B cell (primary cell): Measurements from ENCODE around the gene DDR1. TPM values are rescaled to one million over a fixed set of nuclear protein-coding genes. Genes with fewer than 3 reads are reported as not detected.

Source experiments
- ATAC-seq: fragments of 200-7000 bp; cut with Tn5 transposase; one replicate; pipeline ENCODE4 v1.10.0; 2021; ENCODE audit warnings: low read depth, mild to moderate bottlenecking, moderate number of reproducible peaks, moderate library complexity
- CTCF ChIA-PET: fragments of 350-600 bp; sonication (Branson Sonifier 250); formaldehyde crosslinking; loops from one replicate; lab custom pipeline; 2021; ENCODE audit warnings: antibody characterized with exemption, inconsistent platforms; lab: Charles Lee
- POLR2A ChIA-PET: fragments of 350-600 bp; sonication (Branson Sonifier 250); formaldehyde crosslinking; loops from one replicate; lab custom pipeline; 2021; ENCODE audit warnings: antibody characterized with exemption; lab: Charles Lee
- DNase-seq: peaks from one replicate; pipeline ENCODE4 v3.0.0; 2013
- H2AFZ ChIP-seq: 2 replicates; pipeline ENCODE4 v1.6.1; 2012; ENCODE audit warnings: mild to moderate bottlenecking, low read depth, low read length; ENCODE audit not compliant: insufficient read depth, poor library complexity, severe bottlenecking
- H3K27ac ChIP-seq, 2 donors: 1 replicate in 1 of 2; 2 replicates in 1 of 2; pipeline ENCODE4 v1.5.1; 2012 to 2013; ENCODE audit warnings: low read length in 2 of 2, mild to moderate bottlenecking in 2 of 2, moderate library complexity in 1 of 2
- H3K27me3 ChIP-seq, 4 experiments: fragments of 200-600 bp in 1 of 4; sonication (generic) in 1 of 4; replicated peaks in 1 of 4; 1 replicate in 2 of 4; 2 replicates in 2 of 4; pipeline versions ENCODE4 v1.6.1 to v1.7.0; 2013 to 2016; ENCODE audit warnings: low read length in 3 of 4, mild to moderate bottlenecking in 2 of 4, mixed read lengths in 1 of 4, moderate library complexity in 1 of 4; ENCODE audit not compliant: insufficient read depth in 4 of 4, control insufficient read depth in 3 of 4; ENCODE audit errors: control extremely low read depth in 1 of 4
- H3K36me3 ChIP-seq, 2 experiments: replicated peaks in 1 of 2; 1 replicate in 1 of 2; 2 replicates in 1 of 2; pipeline versions ENCODE4 v1.6.1 to v1.7.1; 2013; ENCODE audit warnings: low read length in 1 of 2; ENCODE audit not compliant: insufficient read depth in 2 of 2, control insufficient read depth in 1 of 2; ENCODE audit errors: control extremely low read depth in 1 of 2, extremely low read depth in 1 of 2
- H3K4me1 ChIP-seq, 2 donors: fragments of 200-600 bp in 1 of 2; sonication (generic) in 1 of 2; 1 replicate in 1 of 2; 2 replicates in 1 of 2; pipeline versions ENCODE4 v1.5.1 to v1.6.1; 2013 to 2017; ENCODE audit warnings: low read length in 2 of 2; ENCODE audit not compliant: control insufficient read depth in 2 of 2, insufficient read depth in 2 of 2
- H3K4me2 ChIP-seq: replicated peaks from 2 replicates; pipeline ENCODE3; 2012; ENCODE audit warnings: mild to moderate bottlenecking, low read depth, low read length; ENCODE audit not compliant: poor library complexity, severe bottlenecking
- H3K4me3 ChIP-seq, 5 experiments: fragments of 200-600 bp in 1 of 5; sonication (generic) in 1 of 5; 1 replicate in 3 of 5; 2 replicates in 2 of 5; pipeline versions ENCODE4 v1.5.1 to v1.7.0; 2011 to 2016; ENCODE audit warnings: low read length in 4 of 5, mild to moderate bottlenecking in 4 of 5, low read depth in 2 of 5, control low read depth in 1 of 5, moderate library complexity in 1 of 5; ENCODE audit not compliant: insufficient read depth in 1 of 5; ENCODE audit errors: control extremely low read depth in 1 of 5, extremely low read depth in 1 of 5
- H3K79me2 ChIP-seq: fragments of 200-600 bp; sonication (generic); one replicate; pipeline ENCODE4 v1.6.0; 2016; ENCODE audit warnings: low read length; ENCODE audit not compliant: control insufficient read depth, insufficient read depth
- H3K9ac ChIP-seq: fragments of 200-600 bp; sonication (generic); 2 replicates; pipeline ENCODE4 v1.6.1; 2017; ENCODE audit warnings: mild to moderate bottlenecking, low read length, moderate library complexity
- H3K9me3 ChIP-seq, 3 donors: one replicate each; pipeline versions ENCODE4 v1.6.1 to v1.7.1; 2013; ENCODE audit warnings: low read length in 2 of 3; ENCODE audit not compliant: control insufficient read depth in 2 of 3, insufficient read depth in 1 of 3; ENCODE audit errors: control extremely low read depth in 1 of 3
- H4K20me1 ChIP-seq: 2 replicates; pipeline ENCODE4 v1.6.0; 2012; ENCODE audit warnings: mild to moderate bottlenecking, low read length; ENCODE audit not compliant: insufficient read depth, control insufficient read depth, poor library complexity, severe bottlenecking
- H3K27ac Mint-ChIP-seq: one replicate; pipeline ENCODE4 v1.8.0; 2021; ENCODE audit warnings: mixed read lengths
- H3K27me3 Mint-ChIP-seq: one replicate; pipeline ENCODE4 v1.8.0; 2021; ENCODE audit warnings: mixed read lengths
- H3K4me1 Mint-ChIP-seq: one replicate; pipeline ENCODE4 v1.8.0; 2021; ENCODE audit warnings: mixed read lengths
- H3K4me3 Mint-ChIP-seq: one replicate; pipeline ENCODE4 v1.8.0; 2021; ENCODE audit warnings: mixed read lengths
- H3K9me3 Mint-ChIP-seq: one replicate; pipeline ENCODE4 v1.8.0; 2022; ENCODE audit warnings: mixed read lengths; ENCODE audit not compliant: insufficient read depth
- EZH2 ChIP-seq: IDR thresholded peaks from 2 replicates; pipeline ENCODE4 v1.6.1; 2012; ENCODE audit warnings: borderline replicate concordance, low read depth, mild to moderate bottlenecking, moderate library complexity, low read length; ENCODE audit not compliant: insufficient read depth, poor library complexity, severe bottlenecking
- WGBS: methylation state at CpG from one replicate; pipeline ENCODE4 v1.1.5; 2013; ENCODE audit warnings: missing lambda C conversion rate; ENCODE audit not compliant: insufficient coverage; 5-methylcytosine and 5-hydroxymethylcytosine counted together
- intact Hi-C: fragments of 100-400 bp; cut with micrococcal nuclease; formaldehyde crosslinking; loops from one replicate; pipeline ENCODE4 v1.10.0; 2022
- polyA plus RNA-seq: library from polyadenylated mRNA; depleted of rRNA; stranded (reverse); fragments of >200 nt; gene quantifications from 2 replicates; pipeline ENCODE4 v1.2.3, GENCODE V29; 2012
- total RNA-seq, 2 donors: library from RNA; stranded (reverse); fragments of 120-200 nt in 1 of 2; gene quantifications; 1 replicate in 1 of 2; 2 replicates in 1 of 2; pipeline versions ENCODE4 v1.2.3 to v1.2.4, GENCODE V29; 2013 to 2022
- TF ChIP-seq, protein P1 (sequence below): fragments of 200-600 bp; IDR thresholded peaks from one replicate; pipeline ENCODE4 v1.8.0; 2022; ENCODE audit warnings: antibody characterized with exemption, mild to moderate bottlenecking

DDR1 gene
- total and polyA plus RNA-seq, 2 donors (not counting 1 experiment from before 2014, with no cell fraction given): 28.8 to 61.7 TPM

- Histone ChIP-seq H3K4me1 (no peaks in the 10 kb centered on the region), H2AFZ (no peak overlapping the region), H3K9ac (no peak overlapping the region), H3K4me3 (no peak overlapping the region), H3K9me3 (no peaks in the 10 kb centered on the region), H3K4me2 (no peak overlapping the region), H3K36me3 (no peaks in the 10 kb centered on the region), H3K27ac (no peak overlapping the region), H4K20me1 (no peaks in the 10 kb centered on the region), H3K79me2 (no peaks in the 10 kb centered on the region), H3K27me3 (peaks cover 0 to 60% (median 19%) of the 10 kb centered on the region in 4 experiments)
- no peak for DNase-seq
- TF ChIP-seq, protein P1, sequence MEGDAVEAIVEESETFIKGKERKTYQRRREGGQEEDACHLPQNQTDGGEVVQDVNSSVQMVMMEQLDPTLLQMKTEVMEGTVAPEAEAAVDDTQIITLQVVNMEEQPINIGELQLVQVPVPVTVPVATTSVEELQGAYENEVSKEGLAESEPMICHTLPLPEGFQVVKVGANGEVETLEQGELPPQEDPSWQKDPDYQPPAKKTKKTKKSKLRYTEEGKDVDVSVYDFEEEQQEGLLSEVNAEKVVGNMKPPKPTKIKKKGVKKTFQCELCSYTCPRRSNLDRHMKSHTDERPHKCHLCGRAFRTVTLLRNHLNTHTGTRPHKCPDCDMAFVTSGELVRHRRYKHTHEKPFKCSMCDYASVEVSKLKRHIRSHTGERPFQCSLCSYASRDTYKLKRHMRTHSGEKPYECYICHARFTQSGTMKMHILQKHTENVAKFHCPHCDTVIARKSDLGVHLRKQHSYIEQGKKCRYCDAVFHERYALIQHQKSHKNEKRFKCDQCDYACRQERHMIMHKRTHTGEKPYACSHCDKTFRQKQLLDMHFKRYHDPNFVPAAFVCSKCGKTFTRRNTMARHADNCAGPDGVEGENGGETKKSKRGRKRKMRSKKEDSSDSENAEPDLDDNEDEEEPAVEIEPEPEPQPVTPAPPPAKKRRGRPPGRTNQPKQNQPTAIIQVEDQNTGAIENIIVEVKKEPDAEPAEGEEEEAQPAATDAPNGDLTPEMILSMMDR: no peak
- no peak for TF ChIP-seq EZH2
- no peaks in the 10 kb centered on the region for H3K4me1 Mint-ChIP-seq
- H3K4me3 Mint-ChIP-seq: no peak overlapping the region
- POLR2A ChIA-PET: no interaction called here
- CTCF ChIA-PET: interaction anchor here (1.9 kb wide), 1 partner anchor 10 kb away, joined by 4 read pairs; no protein-coding TSS in a partner anchor
- no peak overlapping the region for H3K27ac Mint-ChIP-seq
- no peak for ATAC-seq
- peaks cover 57% of the 10 kb centered on the region for H3K27me3 Mint-ChIP-seq
- H3K9me3 Mint-ChIP-seq: no peaks in the 10 kb centered on the region
- WGBS: 100% methylated on average over 2 of the region's 5 CpGs
- intact Hi-C loops: no loop called here
These were observed 61.0 kb downstream of the DDR1 start for GRCh38 chr6:30945281-30945680.

GRCh38 chr6:30947231-30947630, 62.9 kb downstream of the DDR1 start:
- no peaks in the 10 kb centered on the region for H3K79me2 ChIP-seq
- Mint-ChIP-seq H3K4me1 (no peaks in the 10 kb centered on the region), H3K27me3 (peaks cover 51% of the 10 kb centered on the region), H3K9me3 (no peaks in the 10 kb centered on the region), H3K27ac (no peak overlapping the region), H3K4me3 (no peak overlapping the region)
- H3K36me3 ChIP-seq: no peaks in the 10 kb centered on the region
- no peak for TF ChIP-seq EZH2
- TF ChIP-seq, protein P1: no peak
- H2AFZ ChIP-seq: no peak overlapping the region
- H3K4me1 ChIP-seq: no peaks in the 10 kb centered on the region
- intact Hi-C loops: no loop called here
- no peaks in the 10 kb centered on the region for H3K9me3 ChIP-seq
- H3K4me2 ChIP-seq: no peak overlapping the region
- H3K27ac ChIP-seq: no peak overlapping the region
- H4K20me1 ChIP-seq: no peaks in the 10 kb centered on the region
- WGBS: no CpG with 5 or more reads among the region's 4 CpGs
- no peak for DNase-seq
- no peak for ATAC-seq
- ChIA-PET CTCF (interaction anchor here (0.5 to 1.9 kb wide), 2 partner anchors 8 to 140 kb away, joined by 4 read pairs; no protein-coding TSS in a partner anchor), POLR2A (no interaction called here)
- H3K4me3 ChIP-seq: no peak overlapping the region
- H3K9ac ChIP-seq: no peak overlapping the region
- peaks cover 0 to 47% (median 14%) of the 10 kb centered on the region in 4 experiments for H3K27me3 ChIP-seq
